IPS-18a (cell line): Measurements from ENCODE around the gene PPP1R18.

Experiments
- H3K27ac ChIP-seq: one replicate; pipeline ENCODE4 v1.5.1; 2013; ENCODE audit warnings: low read length
- H3K27me3 ChIP-seq: one replicate; pipeline ENCODE4 v1.6.1; 2013; ENCODE audit warnings: mild to moderate bottlenecking, low read length; ENCODE audit not compliant: control insufficient read depth, insufficient read depth
- H3K36me3 ChIP-seq: one replicate; pipeline ENCODE4 v1.6.1; 2013; ENCODE audit warnings: low read depth, low read length; ENCODE audit not compliant: control insufficient read depth
- H3K4me1 ChIP-seq: one replicate; pipeline ENCODE4 v1.6.1; 2013; ENCODE audit warnings: low read depth, low read length; ENCODE audit not compliant: control insufficient read depth
- H3K4me3 ChIP-seq: one replicate; pipeline ENCODE4 v1.5.1; 2013; ENCODE audit warnings: low read length
- H3K9ac ChIP-seq: one replicate; pipeline ENCODE4 v1.6.1; 2013; ENCODE audit warnings: mild to moderate bottlenecking, low read length, moderate library complexity
- H3K9me3 ChIP-seq: one replicate; pipeline ENCODE4 v1.6.1; 2013; ENCODE audit warnings: low read depth, low read length; ENCODE audit not compliant: control insufficient read depth

Gene PPP1R18, protein sequence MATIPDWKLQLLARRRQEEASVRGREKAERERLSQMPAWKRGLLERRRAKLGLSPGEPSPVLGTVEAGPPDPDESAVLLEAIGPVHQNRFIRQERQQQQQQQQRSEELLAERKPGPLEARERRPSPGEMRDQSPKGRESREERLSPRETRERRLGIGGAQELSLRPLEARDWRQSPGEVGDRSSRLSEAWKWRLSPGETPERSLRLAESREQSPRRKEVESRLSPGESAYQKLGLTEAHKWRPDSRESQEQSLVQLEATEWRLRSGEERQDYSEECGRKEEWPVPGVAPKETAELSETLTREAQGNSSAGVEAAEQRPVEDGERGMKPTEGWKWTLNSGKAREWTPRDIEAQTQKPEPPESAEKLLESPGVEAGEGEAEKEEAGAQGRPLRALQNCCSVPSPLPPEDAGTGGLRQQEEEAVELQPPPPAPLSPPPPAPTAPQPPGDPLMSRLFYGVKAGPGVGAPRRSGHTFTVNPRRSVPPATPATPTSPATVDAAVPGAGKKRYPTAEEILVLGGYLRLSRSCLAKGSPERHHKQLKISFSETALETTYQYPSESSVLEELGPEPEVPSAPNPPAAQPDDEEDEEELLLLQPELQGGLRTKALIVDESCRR

DNA sequence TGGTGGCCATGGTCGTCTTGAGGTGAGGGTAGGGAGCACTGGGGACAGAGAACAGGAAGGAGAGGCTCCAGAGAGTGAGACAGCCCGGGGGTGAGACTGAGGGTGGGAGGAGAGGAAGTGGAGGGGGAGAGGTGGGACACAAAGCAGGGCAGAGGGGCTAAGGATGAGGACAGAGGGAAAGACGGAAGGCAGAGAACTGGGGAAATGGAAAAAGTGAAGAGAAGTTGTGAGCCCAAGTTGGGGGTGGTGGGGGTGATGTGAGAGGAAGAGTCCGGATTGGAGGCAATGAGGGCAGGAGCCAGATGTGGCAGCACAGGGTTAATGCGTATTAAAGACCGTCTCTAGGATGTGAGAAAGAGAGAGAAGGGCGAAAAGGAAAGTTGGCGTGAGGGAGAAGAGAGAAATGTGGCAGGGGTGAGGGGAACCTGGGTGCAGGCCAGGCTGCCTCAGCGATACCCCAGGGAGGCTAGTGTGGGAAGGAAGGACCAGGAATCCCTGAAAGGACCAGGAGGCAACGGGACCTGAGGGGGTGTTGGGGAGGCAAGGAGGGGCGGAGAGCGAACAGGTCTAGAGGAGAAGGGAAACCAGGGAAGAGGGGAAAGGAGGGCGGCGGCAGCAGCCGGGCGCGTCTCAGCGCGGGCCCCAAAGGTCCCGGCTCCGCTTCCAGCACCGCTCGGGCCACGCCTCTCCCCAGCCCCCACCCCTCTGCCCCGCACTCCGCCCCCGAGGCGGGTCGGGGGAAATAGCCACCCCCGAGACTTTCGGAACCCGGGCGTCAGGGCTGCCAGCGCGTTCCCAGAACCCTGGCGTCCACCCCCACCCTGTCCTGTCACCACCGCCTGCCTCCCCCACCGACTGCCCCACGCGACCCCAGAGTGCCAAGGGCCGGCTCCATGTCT, at the start of gene PPP1R18:
TSS of gene PPP1R18 (minus strand) at position 637 of the 899 bp plus-strand sequence. CDS start at position 10, 627 bp downstream.
- Histone ChIP-seq H3K4me3 (peak within 1 kb of the TSS; percentile 78), H3K4me1 (peaks cover 58% of the 10 kb centered on the region)

GRCh38 chr6:30735668-30736314, 49.3 kb upstream of the PPP1R18 start:
- Histone ChIP-seq H3K4me1 (no peaks in the 10 kb centered on the region), H3K9ac (no peak overlapping the region)

More for the DNA sequence above, at the start of gene PPP1R18:
- no peaks in the 10 kb centered on the region for H3K27me3 ChIP-seq
- peak within 1 kb of the TSS; percentile 56 for H3K27ac ChIP-seq
- peak within 1 kb of the TSS; percentile 65 for H3K9ac ChIP-seq
- no peaks in the 10 kb centered on the region for H3K36me3 ChIP-seq
- H3K9me3 ChIP-seq = no peaks in the 10 kb centered on the region

DNA sequence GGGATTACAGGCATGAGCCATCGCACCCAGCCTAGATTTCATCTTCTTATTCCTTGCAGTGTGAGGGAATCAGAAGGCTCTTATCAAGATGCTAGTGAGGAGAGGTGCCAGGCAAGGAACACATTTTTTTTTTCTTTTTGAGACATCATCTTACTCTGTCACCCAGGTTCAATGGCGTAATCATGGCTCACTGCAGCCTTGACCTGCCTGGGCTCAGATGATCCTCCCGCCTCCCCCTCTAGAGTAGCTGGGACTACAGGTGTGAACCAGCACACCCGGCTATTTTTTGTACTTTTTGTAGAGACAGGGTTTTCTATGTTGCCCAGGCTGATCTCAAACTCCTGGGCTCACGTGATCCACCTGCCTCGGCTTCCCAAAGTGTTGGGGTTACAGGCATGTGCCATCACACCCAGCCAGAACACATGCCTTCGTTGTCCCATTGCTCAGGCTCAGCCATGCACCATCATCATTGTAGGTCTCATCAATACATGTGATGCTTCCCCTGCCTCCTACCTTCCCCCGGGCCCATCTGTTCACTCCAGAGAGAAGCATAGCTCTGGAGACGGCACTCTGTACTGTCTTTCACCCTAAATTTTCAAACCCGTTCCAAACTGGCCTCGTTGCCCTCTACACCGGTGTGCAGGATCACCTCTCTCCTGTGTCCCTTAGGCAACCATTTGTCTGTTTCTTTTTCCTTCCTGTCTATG, 45.9 kb upstream of the PPP1R18 start:
- no peak overlapping the region for H3K4me3 ChIP-seq
- peaks cover 58% of the 10 kb centered on the region for H3K36me3 ChIP-seq
- H3K9ac ChIP-seq = no peak overlapping the region
- H3K27ac ChIP-seq = no peak overlapping the region
- no peaks in the 10 kb centered on the region for H3K4me1 ChIP-seq
- no peaks in the 10 kb centered on the region for H3K27me3 ChIP-seq
- no peaks in the 10 kb centered on the region for H3K9me3 ChIP-seq

More at GRCh38 chr6:30735668-30736314, 49.3 kb upstream of the PPP1R18 start:
- H3K27me3 ChIP-seq = no peaks in the 10 kb centered on the region
- no peak overlapping the region for H3K4me3 ChIP-seq
- H3K9me3 ChIP-seq = no peaks in the 10 kb centered on the region
- H3K36me3 ChIP-seq = peaks cover 67% of the 10 kb centered on the region
- H3K27ac ChIP-seq = no peak overlapping the region

DNA sequence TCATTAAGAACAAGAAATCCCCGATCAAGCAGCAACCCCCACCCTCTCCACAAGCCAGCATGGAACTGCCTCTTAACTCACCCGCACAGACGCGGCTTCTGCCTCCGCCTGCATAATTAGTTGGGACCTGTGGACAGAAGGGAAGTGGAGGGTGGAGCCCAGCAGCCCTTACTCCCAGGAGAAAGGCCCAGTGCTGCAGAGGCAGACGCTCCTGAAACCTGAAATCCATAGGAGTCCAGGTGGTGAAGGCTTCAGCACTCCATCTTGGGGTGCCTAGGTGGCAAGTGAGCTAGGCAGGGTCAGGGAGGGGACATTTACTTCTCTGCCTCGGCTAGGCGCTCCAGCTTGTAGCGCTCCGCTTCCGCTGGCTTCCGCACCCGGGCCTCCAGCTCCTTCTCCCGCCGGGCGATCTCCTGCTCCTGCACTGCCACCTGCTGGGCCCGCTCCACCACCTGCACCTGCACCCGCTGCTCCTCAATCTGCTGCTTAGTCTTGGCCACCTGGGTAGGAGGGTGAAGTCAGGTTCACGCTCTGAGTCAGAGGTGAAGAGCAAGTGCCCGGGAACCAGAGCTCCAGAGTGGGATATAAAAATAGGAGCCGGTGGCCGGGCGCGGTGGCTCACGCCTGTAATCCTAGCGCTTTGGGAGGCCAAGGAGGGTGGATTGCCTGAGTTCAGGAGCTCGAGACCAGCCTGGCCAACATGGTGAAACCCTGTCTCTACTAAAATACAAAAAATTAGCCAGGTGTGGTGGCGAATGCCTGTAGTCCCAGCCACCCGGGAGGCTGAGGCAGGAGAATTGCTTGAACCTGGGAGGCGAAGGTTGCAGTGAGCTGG, 44.4 kb upstream of the PPP1R18 start:
- Histone ChIP-seq H3K4me1 (no peaks in the 10 kb centered on the region), H3K9ac (no peak overlapping the region), H3K27ac (no peak overlapping the region), H3K9me3 (no peaks in the 10 kb centered on the region), H3K27me3 (no peaks in the 10 kb centered on the region), H3K4me3 (no peak overlapping the region), H3K36me3 (peaks cover 50% of the 10 kb centered on the region)

GRCh38 chr6:30727920-30728553, 41.6 kb upstream of the PPP1R18 start:
- Histone ChIP-seq H3K27ac (no peak overlapping the region), H3K36me3 (peaks cover 61% of the 10 kb centered on the region), H3K9me3 (no peaks in the 10 kb centered on the region)

GRCh38 chr6:30726506-30727413, 40.3 kb upstream of the PPP1R18 start:
- Histone ChIP-seq H3K36me3 (peaks cover 66% of the 10 kb centered on the region), H3K9ac (no peak overlapping the region), H3K27ac (no peak overlapping the region), H3K27me3 (no peaks in the 10 kb centered on the region), H3K4me3 (no peak overlapping the region), H3K9me3 (no peaks in the 10 kb centered on the region), H3K4me1 (peaks cover 4% of the 10 kb centered on the region)

More at GRCh38 chr6:30727920-30728553, 41.6 kb upstream of the PPP1R18 start:
- Histone ChIP-seq H3K9ac (no peak overlapping the region), H3K4me1 (peaks cover under 1% of the 10 kb centered on the region), H3K27me3 (no peaks in the 10 kb centered on the region), H3K4me3 (no peak overlapping the region)

GRCh38 chr6:30725713-30726505, 39.5 kb upstream of the PPP1R18 start:
- H3K36me3 ChIP-seq = peaks cover 65% of the 10 kb centered on the region
- H3K27me3 ChIP-seq = no peaks in the 10 kb centered on the region
- H3K4me1 ChIP-seq = peaks cover 4% of the 10 kb centered on the region
- no peak overlapping the region for H3K9ac ChIP-seq
- H3K4me3 ChIP-seq = no peak overlapping the region
- H3K27ac ChIP-seq = no peak overlapping the region
- H3K9me3 ChIP-seq = no peaks in the 10 kb centered on the region

DNA sequence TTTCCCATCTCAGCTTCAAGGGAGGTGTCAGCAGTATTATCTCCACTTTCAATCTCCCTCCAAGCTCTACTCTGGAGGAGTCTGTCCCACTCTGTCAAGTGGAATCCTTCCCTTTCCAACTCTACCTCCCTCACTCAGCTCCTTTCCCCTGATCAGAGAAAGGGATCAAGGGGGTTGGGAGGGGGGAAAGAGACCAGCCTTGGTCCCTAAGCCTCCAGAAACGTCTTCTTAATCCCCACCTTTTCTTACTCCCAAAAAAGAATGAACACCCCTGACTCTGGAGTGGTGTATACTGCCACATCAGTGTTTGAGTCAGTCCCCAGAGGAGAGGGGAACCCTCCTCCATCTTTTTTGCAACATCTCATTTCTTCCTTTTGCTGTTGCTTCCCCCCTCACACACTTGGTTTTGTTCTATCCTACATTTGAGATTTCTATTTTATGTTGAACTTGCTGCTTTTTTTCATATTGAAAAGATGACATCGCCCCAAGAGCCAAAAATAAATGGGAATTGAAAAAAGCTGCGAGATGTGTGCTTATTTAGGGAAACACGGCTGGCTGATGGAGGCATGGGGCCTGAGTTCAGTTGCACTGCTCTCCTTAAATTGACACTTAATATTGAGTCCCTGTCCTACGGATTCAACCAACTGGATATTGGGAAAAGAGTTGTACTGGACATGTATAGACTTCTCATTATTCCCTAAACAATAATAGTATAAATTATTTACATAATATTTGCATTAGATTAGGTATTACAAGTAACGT, 38.6 kb upstream of the PPP1R18 start:
- H3K27ac ChIP-seq = no peak overlapping the region
- H3K36me3 ChIP-seq = peaks cover 57% of the 10 kb centered on the region
- H3K4me1 ChIP-seq = peaks cover 4% of the 10 kb centered on the region
- no peak overlapping the region for H3K4me3 ChIP-seq
- no peak overlapping the region for H3K9ac ChIP-seq
- H3K9me3 ChIP-seq = no peaks in the 10 kb centered on the region
- H3K27me3 ChIP-seq = no peaks in the 10 kb centered on the region
